SH-SY5Y (cell line): ENCODE measurements around the gene DRD2.

ENCODE experiments used
- GATA2 ChIP-seq: IDR thresholded peaks from 2 replicates; pipeline ENCODE4 v1.6.1; 2011; ENCODE audit warnings: mild to moderate bottlenecking, low read depth, low read length
- GATA3 ChIP-seq: IDR thresholded peaks from 2 replicates; pipeline ENCODE4 v1.6.1; 2011; ENCODE audit warnings: low read depth, mild to moderate bottlenecking, low read length, moderate library complexity

DNA sequence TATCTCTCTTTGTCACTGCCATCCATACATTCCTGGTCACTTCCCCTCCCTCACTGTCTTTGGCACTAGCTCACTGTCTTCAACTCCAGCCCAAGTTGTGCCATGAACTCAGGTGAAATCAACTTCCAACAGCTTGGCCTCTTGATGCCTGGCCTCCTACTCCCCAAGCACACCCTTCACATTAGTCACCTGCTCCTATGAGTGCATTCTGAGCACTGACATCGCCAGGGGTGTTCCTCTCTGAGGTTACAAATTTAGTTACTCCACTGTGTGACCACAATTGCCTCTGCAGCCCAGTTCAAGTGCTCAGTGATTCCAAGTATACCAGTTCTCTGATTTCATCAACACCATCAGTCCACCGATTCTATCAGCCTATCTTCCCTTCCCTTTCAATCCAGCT, 10.8 kb downstream of the DRD2 start:
- TF ChIP-seq GATA2 = no peak
- TF ChIP-seq GATA3 = no peak
